ENCODE measurements around the gene PLCB4. TPM values are rescaled to one million over a fixed set of nuclear protein-coding genes. Genes with fewer than 3 reads are reported as not detected.

The PLCB4 gene
- polyA plus RNA-seq, 1 of the 3 experiments (the other 2 are of a cell fraction), result 5.5 TPM

DNA sequence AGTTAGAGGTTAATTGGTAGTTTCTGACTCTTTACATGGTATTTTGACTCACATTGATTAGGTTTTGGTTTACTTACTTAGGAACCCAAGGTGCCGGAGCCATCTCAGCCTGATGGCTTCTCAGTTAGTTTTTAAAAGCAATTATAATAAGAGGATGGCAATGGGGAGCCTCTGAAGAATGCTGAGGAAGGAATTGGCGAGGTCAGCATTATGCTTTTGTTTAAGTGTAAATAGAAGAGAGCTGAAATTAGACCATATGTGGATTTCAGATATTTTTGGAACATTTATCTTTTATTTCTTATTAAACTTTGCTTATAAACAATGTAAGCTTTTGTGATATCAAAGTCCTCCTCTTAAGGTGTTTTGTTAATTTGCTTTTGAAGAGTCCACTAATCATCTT, 77.8 kb downstream of the PLCB4 start:
- peaks cover 4% of the 10 kb centered on the region; the same call in 1 of the 2 replicates for H3K79me2 ChIP-seq (ENCODE audit: insufficient read depth)
- no peaks in the 10 kb centered on the region for H3F3A ChIP-seq (replicated peaks; ENCODE audit: insufficient read depth)
- H3K9ac ChIP-seq, result no peak overlapping the region
- POLR2A ChIA-PET, result no interaction called here
- peaks cover 3 to 4% of the 10 kb centered on the region in 2 experiments; a peak in 3 of 4 replicates for H3K4me1 ChIP-seq (ENCODE audit: control insufficient read depth in 1 of 2, insufficient read depth in 2 of 2, low read depth in 1 of 2, low read length in 1 of 2)
- CTCF ChIA-PET, result interaction anchor here (1.0 to 1.8 kb wide), 2 partner anchors 9 to 293 kb away, joined by 3 to 5 read pairs; no protein-coding TSS in a partner anchor
- H3K27me3 ChIP-seq (ENCODE audit: insufficient read depth), result no peaks in the 10 kb centered on the region
- no peaks in the 10 kb centered on the region for H3K36me3 ChIP-seq (replicated peaks in 1 of 2; ENCODE audit: control insufficient read depth in 1 of 2, insufficient read depth in 2 of 2, low read length in 1 of 2)
- H3K9me3 ChIP-seq, result no peaks in the 10 kb centered on the region
- H3K9me2 ChIP-seq, result no peaks in the 10 kb centered on the region
- DNase-seq, result no peak
- no peak overlapping the region for H3K4me2 ChIP-seq
- H3K27ac ChIP-seq (ENCODE audit: low read depth in 2 of 2, low read length in 1 of 2), result no peak overlapping the region
- H3K4me3 ChIP-seq (ENCODE audit: low read depth in 2 of 2, low read length in 1 of 2), result no peak overlapping the region
- no peak overlapping the region for H2AFZ ChIP-seq (ENCODE audit: low read depth)
- WGBS (ENCODE audit: low lambda C conversion rate), result 98% methylated on average over 2 of the region's 2 CpGs
- no peaks in the 10 kb centered on the region for H4K20me1 ChIP-seq (ENCODE audit: insufficient read depth)
- TF ChIP-seq POLR2AphosphoS5 (IDR thresholded peaks at IDR 0.05; ENCODE audit: low read depth, low read length) (no peak), RFX5 (IDR thresholded peaks at IDR 0.05; ENCODE audit: low read length) (no peak), JUND (IDR thresholded peaks at IDR 0.05) (no peak), FOXJ3 (CRISPR knock-in tag; IDR thresholded peaks at IDR 0.05) (no peak), MXI1 (IDR thresholded peaks at IDR 0.05; ENCODE audit: low read depth, low read length) (no peak), GABPA (IDR thresholded peaks at IDR 0.05; ENCODE audit: low read depth) (no peak), CHD2 (IDR thresholded peaks at IDR 0.05; ENCODE audit: low read length, partially characterized antibody) (no peak), FOSL2 (IDR thresholded peaks at IDR 0.05; ENCODE audit: borderline replicate concordance, low read depth) (no peak), RXRA (IDR thresholded peaks at IDR 0.05; ENCODE audit: borderline replicate concordance, low read depth) (no peak), MEF2A (IDR thresholded peaks at IDR 0.05; ENCODE audit: borderline replicate concordance, low read depth) (no peak), SMC3 (IDR thresholded peaks at IDR 0.05; ENCODE audit: low read depth, low read length) (no peak)
- TF ChIP-seq, protein P1, sequence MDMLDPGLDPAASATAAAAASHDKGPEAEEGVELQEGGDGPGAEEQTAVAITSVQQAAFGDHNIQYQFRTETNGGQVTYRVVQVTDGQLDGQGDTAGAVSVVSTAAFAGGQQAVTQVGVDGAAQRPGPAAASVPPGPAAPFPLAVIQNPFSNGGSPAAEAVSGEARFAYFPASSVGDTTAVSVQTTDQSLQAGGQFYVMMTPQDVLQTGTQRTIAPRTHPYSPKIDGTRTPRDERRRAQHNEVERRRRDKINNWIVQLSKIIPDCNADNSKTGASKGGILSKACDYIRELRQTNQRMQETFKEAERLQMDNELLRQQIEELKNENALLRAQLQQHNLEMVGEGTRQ (IDR thresholded peaks at IDR 0.05; ENCODE audit: borderline replicate concordance, low read depth, low read length), result no peak
- TF ChIP-seq, protein P2, sequence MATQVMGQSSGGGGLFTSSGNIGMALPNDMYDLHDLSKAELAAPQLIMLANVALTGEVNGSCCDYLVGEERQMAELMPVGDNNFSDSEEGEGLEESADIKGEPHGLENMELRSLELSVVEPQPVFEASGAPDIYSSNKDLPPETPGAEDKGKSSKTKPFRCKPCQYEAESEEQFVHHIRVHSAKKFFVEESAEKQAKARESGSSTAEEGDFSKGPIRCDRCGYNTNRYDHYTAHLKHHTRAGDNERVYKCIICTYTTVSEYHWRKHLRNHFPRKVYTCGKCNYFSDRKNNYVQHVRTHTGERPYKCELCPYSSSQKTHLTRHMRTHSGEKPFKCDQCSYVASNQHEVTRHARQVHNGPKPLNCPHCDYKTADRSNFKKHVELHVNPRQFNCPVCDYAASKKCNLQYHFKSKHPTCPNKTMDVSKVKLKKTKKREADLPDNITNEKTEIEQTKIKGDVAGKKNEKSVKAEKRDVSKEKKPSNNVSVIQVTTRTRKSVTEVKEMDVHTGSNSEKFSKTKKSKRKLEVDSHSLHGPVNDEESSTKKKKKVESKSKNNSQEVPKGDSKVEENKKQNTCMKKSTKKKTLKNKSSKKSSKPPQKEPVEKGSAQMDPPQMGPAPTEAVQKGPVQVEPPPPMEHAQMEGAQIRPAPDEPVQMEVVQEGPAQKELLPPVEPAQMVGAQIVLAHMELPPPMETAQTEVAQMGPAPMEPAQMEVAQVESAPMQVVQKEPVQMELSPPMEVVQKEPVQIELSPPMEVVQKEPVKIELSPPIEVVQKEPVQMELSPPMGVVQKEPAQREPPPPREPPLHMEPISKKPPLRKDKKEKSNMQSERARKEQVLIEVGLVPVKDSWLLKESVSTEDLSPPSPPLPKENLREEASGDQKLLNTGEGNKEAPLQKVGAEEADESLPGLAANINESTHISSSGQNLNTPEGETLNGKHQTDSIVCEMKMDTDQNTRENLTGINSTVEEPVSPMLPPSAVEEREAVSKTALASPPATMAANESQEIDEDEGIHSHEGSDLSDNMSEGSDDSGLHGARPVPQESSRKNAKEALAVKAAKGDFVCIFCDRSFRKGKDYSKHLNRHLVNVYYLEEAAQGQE (IDR thresholded peaks at IDR 0.05; ENCODE audit: low read depth, low read length), result no peak
- TF ChIP-seq, protein P3, sequence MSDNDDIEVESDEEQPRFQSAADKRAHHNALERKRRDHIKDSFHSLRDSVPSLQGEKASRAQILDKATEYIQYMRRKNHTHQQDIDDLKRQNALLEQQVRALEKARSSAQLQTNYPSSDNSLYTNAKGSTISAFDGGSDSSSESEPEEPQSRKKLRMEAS (IDR thresholded peaks at IDR 0.05; ENCODE audit: low read depth), result no peak
- TF ChIP-seq, protein P4, sequence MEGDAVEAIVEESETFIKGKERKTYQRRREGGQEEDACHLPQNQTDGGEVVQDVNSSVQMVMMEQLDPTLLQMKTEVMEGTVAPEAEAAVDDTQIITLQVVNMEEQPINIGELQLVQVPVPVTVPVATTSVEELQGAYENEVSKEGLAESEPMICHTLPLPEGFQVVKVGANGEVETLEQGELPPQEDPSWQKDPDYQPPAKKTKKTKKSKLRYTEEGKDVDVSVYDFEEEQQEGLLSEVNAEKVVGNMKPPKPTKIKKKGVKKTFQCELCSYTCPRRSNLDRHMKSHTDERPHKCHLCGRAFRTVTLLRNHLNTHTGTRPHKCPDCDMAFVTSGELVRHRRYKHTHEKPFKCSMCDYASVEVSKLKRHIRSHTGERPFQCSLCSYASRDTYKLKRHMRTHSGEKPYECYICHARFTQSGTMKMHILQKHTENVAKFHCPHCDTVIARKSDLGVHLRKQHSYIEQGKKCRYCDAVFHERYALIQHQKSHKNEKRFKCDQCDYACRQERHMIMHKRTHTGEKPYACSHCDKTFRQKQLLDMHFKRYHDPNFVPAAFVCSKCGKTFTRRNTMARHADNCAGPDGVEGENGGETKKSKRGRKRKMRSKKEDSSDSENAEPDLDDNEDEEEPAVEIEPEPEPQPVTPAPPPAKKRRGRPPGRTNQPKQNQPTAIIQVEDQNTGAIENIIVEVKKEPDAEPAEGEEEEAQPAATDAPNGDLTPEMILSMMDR (IDR thresholded peaks at IDR 0.05), result no peak

All from SK-N-SH (cell line).